AG09309 (cell line): ENCODE results near the gene SLC6A19.

ENCODE experiments used
- DNase-seq: peaks from one replicate; pipeline ENCODE4 v3.0.0-alpha.2; 2010; ENCODE audit warnings: low read depth
- H3K4me3 ChIP-seq: 2 replicates; pipeline ENCODE4 v1.5.1; 2011; ENCODE audit warnings: mild to moderate bottlenecking, low read depth, low read length, moderate library complexity; ENCODE audit not compliant: control insufficient read depth
- TF ChIP-seq, protein P1 (sequence below): IDR thresholded peaks from 2 replicates; pipeline ENCODE4 v1.5.1; 2011; ENCODE audit warnings: mild to moderate bottlenecking, low read depth, low read length, inconsistent platforms; ENCODE audit not compliant: insufficient read depth, control insufficient read depth; ENCODE audit errors: missing control alignments

The SLC6A19 gene

DNA sequence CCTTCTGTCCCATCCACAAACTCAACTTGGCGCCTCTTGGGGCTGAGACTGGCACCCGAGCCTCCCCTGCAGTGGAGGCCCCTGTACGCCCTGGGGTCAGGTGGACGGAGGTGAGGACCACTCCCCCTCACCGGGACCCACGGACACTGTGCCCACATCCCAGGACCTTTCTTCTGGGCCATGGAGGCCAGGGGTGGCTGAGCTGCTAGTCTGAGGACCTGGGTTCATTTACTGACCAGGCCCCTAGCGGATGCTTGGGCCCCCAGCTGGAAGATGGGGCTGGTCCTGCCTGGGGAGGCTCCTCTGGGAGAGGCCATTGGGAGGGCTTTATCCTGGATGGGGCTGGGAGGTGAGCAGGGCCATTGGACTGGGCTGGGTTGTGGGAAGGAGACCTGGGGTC, 16.9 kb upstream of the SLC6A19 start:
- DNase-seq, result no peak
- no peak overlapping the region for H3K4me3 ChIP-seq
- TF ChIP-seq, protein P1, sequence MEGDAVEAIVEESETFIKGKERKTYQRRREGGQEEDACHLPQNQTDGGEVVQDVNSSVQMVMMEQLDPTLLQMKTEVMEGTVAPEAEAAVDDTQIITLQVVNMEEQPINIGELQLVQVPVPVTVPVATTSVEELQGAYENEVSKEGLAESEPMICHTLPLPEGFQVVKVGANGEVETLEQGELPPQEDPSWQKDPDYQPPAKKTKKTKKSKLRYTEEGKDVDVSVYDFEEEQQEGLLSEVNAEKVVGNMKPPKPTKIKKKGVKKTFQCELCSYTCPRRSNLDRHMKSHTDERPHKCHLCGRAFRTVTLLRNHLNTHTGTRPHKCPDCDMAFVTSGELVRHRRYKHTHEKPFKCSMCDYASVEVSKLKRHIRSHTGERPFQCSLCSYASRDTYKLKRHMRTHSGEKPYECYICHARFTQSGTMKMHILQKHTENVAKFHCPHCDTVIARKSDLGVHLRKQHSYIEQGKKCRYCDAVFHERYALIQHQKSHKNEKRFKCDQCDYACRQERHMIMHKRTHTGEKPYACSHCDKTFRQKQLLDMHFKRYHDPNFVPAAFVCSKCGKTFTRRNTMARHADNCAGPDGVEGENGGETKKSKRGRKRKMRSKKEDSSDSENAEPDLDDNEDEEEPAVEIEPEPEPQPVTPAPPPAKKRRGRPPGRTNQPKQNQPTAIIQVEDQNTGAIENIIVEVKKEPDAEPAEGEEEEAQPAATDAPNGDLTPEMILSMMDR, result no peak

DNA sequence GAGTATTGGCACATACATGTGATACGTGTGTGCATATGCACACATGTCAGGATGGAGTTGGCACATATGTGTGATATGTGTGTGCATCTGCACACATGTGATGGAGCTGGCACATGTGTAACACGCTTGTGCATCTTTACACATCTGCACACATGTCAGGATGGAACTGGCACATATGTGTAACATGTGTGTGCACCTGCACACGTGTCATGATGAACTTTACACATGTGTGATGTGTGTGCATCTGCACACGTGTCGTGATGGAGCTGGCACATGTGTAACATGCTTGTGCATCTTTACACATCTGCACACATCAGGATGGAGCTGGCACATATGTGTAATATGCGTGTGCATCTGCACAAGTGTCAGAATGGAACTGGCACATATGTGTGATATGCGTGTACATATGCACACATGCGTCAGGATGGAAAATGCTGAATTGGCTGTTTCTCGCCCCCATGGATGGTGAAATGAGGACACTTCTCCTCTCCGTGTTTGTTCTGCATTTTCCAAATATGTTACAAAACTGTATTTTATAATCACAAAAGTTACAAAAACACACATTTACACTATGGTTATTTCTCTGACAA, 16.3 kb upstream of the SLC6A19 start:
- TF ChIP-seq, protein P1, result no peak
- DNase-seq, result no peak

DNA sequence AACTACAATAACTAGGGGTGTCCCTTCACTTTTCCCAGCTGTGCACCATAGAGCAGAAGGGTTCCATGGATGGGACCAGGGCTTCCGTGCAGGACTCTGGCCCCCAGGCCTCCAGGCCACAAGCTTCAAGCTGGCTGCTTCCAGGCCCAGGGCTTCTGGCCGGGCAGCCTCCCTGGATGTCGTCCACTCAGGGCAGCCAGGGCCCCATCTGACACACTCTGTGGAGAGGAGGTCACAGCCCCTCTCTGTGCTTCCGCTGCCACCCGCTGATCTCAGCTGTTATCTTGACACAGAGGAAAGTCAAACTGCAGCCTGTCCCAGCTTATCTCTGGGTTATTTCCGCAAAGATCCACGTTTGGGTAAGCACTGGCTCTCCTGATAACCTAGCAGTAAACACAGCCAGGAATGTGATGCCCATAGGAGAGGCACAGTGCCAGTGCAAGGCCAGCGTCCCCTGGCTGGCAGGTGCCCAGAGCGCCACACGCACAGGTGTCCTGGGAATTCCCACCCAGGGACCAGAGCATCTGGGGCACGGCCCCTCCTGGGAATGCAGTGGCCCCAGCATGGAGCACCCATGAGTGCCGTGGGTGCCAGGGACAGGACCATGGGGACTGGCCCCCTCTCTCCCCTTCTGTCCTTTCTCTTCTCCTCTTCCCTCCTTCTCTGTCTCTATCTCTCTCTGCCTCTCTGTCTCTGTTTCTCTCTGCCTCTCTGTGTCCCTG, 15.6 kb upstream of the SLC6A19 start:
- H3K4me3 ChIP-seq, result no peak overlapping the region
- TF ChIP-seq, protein P1, result no peak
- no peak for DNase-seq

More for the DNA sequence above, 16.3 kb upstream of the SLC6A19 start:
- no peak overlapping the region for H3K4me3 ChIP-seq

DNA sequence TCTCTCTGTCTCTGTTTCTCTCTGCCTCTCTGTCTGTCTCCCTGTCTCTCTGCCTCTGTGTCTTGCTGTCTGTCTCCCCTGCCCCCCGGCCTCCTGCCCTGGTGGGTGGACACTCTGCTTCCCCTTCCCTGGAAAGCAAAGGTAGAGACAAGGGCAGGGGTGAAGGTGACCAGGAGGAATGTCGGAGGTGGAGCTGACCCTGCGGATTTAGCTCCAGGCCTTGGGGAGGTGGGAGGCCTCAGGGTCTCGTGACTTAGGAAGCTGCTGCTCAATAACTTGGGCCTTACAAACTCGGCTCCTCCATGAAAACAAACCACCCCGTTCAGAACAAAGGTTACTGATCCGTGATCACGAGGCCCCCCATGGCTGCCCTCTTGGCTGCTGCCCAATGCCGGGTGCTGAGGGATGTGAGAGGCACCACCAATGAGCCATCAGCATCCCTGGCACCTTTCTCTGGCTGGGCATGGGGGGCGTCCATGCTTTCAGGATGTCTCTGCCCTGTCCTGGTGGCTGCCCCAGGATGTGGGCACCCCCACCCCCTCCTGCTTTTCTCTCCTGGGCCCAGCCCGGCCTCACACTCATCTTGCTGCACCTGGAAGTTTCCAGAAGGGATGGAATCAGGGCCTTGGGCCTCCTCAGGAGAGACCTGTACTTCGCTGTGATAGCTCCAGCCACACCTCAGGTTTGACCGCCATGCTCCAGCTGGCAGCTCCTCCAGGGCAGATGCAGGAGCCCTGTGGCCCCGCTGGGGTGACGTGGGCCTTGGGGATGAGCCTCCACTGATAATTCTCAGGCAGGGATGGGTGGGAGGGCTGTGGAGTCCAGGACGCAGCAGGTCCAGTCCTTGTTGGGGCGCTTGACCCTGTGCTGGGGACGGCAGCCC, 14.8 kb upstream of the SLC6A19 start:
- no peak for DNase-seq
- TF ChIP-seq, protein P1, result no peak
- no peak overlapping the region for H3K4me3 ChIP-seq

DNA sequence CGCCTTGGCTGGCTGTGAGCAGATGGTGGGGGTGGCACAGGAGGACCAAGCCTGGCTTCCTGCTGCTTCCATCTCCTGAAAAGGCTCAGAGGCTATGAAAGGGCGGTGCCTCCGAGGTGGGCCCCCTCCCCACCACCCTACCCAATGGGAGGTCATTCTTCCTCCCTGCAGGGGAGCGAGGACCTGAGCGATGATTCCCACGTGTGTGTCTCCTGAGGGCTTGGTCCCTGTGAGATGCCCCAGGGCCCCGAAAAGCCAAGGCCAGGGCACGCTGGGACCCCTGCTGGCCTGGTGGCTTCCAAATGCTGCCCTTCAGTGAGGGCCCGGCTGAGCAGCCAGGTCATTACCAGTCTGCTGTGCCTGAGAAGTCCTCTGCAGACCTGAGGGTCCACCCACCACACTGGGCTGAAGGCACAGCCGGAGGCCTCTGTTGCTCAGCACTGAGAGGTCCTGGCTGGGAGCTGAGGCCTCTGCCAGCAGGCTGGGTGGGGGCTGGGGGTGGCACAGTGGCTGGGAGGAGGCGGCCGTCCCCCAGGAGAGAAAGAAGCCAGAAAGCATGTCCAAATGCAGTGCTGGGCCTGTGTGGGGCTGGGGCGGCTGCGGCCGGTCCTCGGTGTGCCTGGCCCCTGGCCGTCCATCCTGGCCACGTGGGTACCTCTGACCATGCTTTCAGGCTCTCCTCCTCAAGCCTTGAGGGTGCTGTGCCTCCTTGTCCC, 14.0 kb upstream of the SLC6A19 start:
- H3K4me3 ChIP-seq, result no peak overlapping the region
- DNase-seq, result no peak
- TF ChIP-seq, protein P1, result no peak

GRCh38 chr5:1187950-1188334, 13.5 kb upstream of the SLC6A19 start:
- TF ChIP-seq, protein P1, result no peak
- DNase-seq, result no peak
- no peak overlapping the region for H3K4me3 ChIP-seq
